Testis (tissue), 3 donors: ENCODE results near the gene MAPK11. TPM values are rescaled to one million over a fixed set of nuclear protein-coding genes. Genes with fewer than 3 reads are reported as not detected.

Experiments used
- DNase-seq: peaks from one replicate; pipeline ENCODE4 v3.0.0-alpha.2; 2019
- H3K27ac ChIP-seq, 2 donors: fragments of 200-600 bp; sonication (generic); one replicate each; pipeline ENCODE4 v1.5.1; 2019
- H3K27me3 ChIP-seq: fragments of 200-600 bp; sonication (generic); one replicate; pipeline ENCODE4 v1.5.1; 2019
- H3K36me3 ChIP-seq: fragments of 200-600 bp; sonication (generic); one replicate; pipeline ENCODE4 v1.5.1; 2017; ENCODE audit warnings: low read depth; ENCODE audit errors: missing control alignments
- H3K4me1 ChIP-seq: fragments of 200-600 bp; sonication (generic); one replicate; pipeline ENCODE4 v1.5.1; 2019
- H3K4me3 ChIP-seq, 2 donors: fragments of 200-600 bp; sonication (generic); one replicate each; pipeline ENCODE4 v1.5.1; 2017 to 2019
- H3K9me3 ChIP-seq: fragments of 200-600 bp; sonication (generic); one replicate; pipeline ENCODE4 v1.5.1; 2017
- POLR2A ChIP-seq: fragments of 450-650 bp; IDR thresholded peaks from one replicate; pipeline ENCODE4 v1.6.1; 2017; ENCODE audit warnings: antibody characterized with exemption, mild to moderate bottlenecking, moderate library complexity
- WGBS, 2 donors: methylation state at CpG; one replicate each; pipeline ENCODE4 v1.1.5; 2018; 5-methylcytosine and 5-hydroxymethylcytosine counted together
- intact Hi-C: fragments of 100-400 bp; cut with DNase I; formaldehyde crosslinking; loops from one replicate; pipeline ENCODE4 v1.15.1; 2023; ENCODE audit warnings: low total_unique reads
- polyA plus RNA-seq: library from polyadenylated mRNA; stranded (reverse); fragments of 350-450 nt; fragmentation: Illumina TruSeq; extraction: RNeasy Lipid Tissue Mini Kit (QIAGEN cat#74804); gene quantifications from one replicate; pipeline ENCODE4 v1.2.3, GENCODE V29; 2014; ENCODE audit warnings: low read depth, low replicate concordance; ENCODE audit not compliant: insufficient read depth
- total RNA-seq, 2 donors: library from RNA; depleted of rRNA; stranded (reverse); fragments of >200 nt; gene quantifications; one replicate each; pipeline ENCODE4 v1.2.3, GENCODE V29; 2016
- TF ChIP-seq, protein P1 (sequence below), 3 experiments: fragments of 450-650 bp in 2 of 3; fragments of 200-600 bp in 1 of 3; sonication (generic) in 1 of 3; IDR thresholded peaks; one replicate each; pipeline ENCODE4 v1.5.1; 2016 to 2019; ENCODE audit warnings: antibody characterized with exemption in 3 of 3, mild to moderate bottlenecking in 2 of 3, moderate library complexity in 1 of 3

MAPK11 gene
- total and polyA plus RNA-seq, 3 donors from 2014 or later, result 6.4 to 10.7 (median 8.3) TPM

DNA sequence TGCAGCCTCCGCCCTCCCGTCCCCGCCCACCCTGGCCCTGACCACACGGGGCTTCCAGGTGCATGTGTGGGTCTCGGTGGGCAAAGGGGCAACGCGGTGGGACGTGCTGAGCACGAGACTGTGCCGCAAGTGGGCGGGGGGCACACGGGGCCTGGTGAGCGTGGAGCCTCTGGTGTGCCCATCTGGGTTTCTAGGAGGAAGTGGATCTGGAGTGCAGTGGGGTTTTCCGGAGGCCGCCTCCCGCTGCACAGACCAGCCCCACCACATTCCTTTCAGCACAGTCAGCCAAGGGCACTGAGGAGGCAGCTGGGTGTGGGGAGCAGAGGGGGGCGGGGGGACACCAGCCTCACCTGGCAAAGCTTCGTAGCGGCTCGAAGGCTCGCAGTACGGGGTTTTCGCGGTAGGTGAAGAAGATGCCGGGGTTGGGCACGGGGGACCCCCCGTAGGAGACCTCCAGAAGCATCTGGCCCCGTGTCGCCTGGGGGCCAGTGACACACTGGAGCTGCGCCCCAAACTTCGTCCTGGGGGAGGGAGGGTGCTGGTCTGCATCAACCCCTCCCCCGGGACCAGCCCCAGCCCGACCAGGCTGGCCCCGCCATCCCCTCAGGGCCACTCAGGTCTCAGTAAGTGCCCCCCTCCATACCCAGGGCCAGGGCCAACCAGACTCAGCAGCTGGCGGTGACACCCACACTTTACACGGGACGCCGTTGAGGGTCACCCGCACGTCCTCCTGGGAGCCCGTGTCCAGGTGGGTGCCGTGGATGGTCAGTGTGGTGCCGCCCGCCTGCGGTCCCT is 12.4 kb upstream of the MAPK11 start:
- WGBS, 2 donors, result 84 to 92% methylated on average over 12 to 44 of the region's 45 CpGs
- Histone ChIP-seq H3K36me3 (no peaks in the 10 kb centered on the region), H3K9me3 (no peaks in the 10 kb centered on the region), H3K4me1 (no peaks in the 10 kb centered on the region), H3K4me3 (no peak overlapping the region), H3K27me3 (no peaks in the 10 kb centered on the region), H3K27ac (no peak overlapping the region)
- no peak for TF ChIP-seq POLR2A
- TF ChIP-seq, protein P1, sequence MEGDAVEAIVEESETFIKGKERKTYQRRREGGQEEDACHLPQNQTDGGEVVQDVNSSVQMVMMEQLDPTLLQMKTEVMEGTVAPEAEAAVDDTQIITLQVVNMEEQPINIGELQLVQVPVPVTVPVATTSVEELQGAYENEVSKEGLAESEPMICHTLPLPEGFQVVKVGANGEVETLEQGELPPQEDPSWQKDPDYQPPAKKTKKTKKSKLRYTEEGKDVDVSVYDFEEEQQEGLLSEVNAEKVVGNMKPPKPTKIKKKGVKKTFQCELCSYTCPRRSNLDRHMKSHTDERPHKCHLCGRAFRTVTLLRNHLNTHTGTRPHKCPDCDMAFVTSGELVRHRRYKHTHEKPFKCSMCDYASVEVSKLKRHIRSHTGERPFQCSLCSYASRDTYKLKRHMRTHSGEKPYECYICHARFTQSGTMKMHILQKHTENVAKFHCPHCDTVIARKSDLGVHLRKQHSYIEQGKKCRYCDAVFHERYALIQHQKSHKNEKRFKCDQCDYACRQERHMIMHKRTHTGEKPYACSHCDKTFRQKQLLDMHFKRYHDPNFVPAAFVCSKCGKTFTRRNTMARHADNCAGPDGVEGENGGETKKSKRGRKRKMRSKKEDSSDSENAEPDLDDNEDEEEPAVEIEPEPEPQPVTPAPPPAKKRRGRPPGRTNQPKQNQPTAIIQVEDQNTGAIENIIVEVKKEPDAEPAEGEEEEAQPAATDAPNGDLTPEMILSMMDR (IDR thresholded peaks at IDR 0.05), result no peak
- no peak for DNase-seq
- intact Hi-C loops, result no loop called here

GRCh38 chr22:50281957-50282356 is 11.8 kb upstream of the MAPK11 start:
- WGBS, 2 donors, result 80 to 94% methylated on average over 8 to 20 of the region's 25 CpGs
- Histone ChIP-seq H3K27me3 (no peaks in the 10 kb centered on the region), H3K27ac (no peak overlapping the region), H3K9me3 (no peaks in the 10 kb centered on the region), H3K4me1 (no peaks in the 10 kb centered on the region), H3K4me3 (no peak overlapping the region), H3K36me3 (no peaks in the 10 kb centered on the region)
- DNase-seq, result no peak
- no peak for TF ChIP-seq POLR2A
- TF ChIP-seq, protein P1 (IDR thresholded peaks at IDR 0.05), result no peak
- intact Hi-C loops, result no loop called here

DNA sequence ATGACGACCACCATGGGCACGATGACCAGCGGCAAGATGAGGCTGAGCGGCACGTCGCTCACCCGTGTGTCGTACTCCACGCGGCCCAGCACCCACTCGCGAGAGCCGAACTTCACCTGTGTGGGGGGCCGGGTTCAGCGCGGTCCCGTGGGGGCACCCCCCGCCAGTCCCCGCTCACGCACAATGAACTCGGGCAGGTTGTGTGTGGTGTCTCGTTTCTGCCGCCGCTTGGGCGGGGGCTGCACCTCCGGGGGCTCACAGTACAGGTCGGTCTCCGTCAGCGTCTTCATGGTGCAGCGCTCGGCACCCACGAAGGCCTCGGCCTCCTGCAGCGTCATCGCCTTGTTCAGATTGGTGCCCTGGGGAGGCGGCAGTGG is 11.2 kb upstream of the MAPK11 start:
- Histone ChIP-seq H3K27me3 (no peaks in the 10 kb centered on the region), H3K9me3 (no peaks in the 10 kb centered on the region), H3K4me1 (no peaks in the 10 kb centered on the region), H3K27ac (no peak overlapping the region), H3K36me3 (no peaks in the 10 kb centered on the region), H3K4me3 (no peak overlapping the region)
- 94% methylated on average over 36 of the region's 36 CpGs; no CpG with 5 or more reads in 1 of the 2 donors for WGBS, 2 donors
- no peak for DNase-seq
- TF ChIP-seq, protein P1 (IDR thresholded peaks at IDR 0.05), result no peak
- TF ChIP-seq POLR2A, result no peak
- intact Hi-C loops, result no loop called here

DNA sequence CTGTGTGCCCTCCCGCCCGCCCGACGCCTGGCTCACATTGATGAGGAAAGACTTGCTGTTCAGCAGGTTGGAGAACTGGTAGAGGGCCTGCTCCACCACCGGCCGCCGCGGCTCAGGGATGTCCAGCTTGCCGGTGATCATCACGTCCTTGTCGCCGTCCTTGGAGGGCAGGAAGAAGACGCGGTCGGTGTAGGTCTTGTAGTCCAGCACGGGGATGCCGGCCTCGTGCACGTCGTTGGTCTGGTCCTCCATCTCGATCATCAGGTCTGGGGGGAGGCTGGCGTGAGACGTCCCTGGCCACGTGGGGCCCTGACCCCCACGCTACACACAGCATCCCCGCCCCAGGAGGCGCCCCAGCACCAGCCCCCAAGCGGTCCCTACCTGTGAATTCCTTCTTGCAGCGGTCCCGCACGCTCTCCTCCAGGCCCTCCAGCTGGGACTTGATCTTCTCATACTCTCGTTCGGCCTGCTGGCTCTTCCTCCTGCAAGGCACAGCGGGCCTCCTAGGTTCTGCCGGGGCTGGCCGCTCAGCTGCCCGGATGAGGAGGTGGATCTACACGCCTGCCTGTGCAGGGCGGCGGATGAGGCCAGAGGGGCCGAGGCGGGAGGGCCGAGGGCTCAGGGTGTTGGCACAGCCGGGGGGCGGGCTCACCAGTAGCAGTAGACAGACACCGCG is 10.7 kb upstream of the MAPK11 start:
- no peak for DNase-seq
- intact Hi-C loops, result no loop called here
- Histone ChIP-seq H3K9me3 (no peaks in the 10 kb centered on the region), H3K27me3 (no peaks in the 10 kb centered on the region), H3K27ac (no peak overlapping the region), H3K4me3 (no peak overlapping the region), H3K4me1 (no peaks in the 10 kb centered on the region), H3K36me3 (no peaks in the 10 kb centered on the region)
- TF ChIP-seq, protein P1 (IDR thresholded peaks at IDR 0.05), result no peak
- TF ChIP-seq POLR2A, result no peak
- 94 to 96% methylated on average over 40 to 47 of the region's 47 CpGs for WGBS, 2 donors
